Measurements from ENCODE around the gene AOPEP.
"Not testable (repeated sequence)": the region's sequence is repeated elsewhere in the genome, so short reads cannot be mapped to it uniquely, and the experiment has no call there.

The AOPEP gene

GRCh38 chr9:94921656-94922055 lies 195.2 kb downstream of the AOPEP start:
- DNase-seq: no peak

DNA sequence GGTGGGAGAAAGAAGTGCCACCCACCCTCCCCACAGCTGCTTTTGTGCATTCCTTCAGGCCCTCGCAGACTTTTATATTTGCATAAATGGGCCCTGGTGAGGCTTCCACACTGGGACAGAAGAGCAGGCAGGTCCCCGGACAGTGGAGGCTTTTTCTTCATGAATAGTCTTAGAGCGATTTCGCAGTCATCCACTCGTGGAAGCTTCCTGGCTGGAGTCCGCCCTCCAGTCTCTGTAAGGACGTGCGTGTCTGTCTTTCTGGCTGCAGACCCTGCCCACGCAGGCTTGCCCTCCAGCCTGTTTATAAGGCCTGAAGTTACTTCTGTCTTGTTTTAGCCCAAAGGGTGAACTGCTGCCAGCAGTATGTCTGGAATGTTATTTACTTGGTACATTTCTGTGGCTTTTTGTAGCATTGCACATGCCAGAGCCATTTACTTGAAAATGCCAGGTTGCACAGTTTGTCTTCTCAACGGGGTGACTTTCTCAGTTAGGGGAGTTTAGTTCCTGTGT lies 195.7 kb downstream of the AOPEP start:
- no peak for DNase-seq

DNA sequence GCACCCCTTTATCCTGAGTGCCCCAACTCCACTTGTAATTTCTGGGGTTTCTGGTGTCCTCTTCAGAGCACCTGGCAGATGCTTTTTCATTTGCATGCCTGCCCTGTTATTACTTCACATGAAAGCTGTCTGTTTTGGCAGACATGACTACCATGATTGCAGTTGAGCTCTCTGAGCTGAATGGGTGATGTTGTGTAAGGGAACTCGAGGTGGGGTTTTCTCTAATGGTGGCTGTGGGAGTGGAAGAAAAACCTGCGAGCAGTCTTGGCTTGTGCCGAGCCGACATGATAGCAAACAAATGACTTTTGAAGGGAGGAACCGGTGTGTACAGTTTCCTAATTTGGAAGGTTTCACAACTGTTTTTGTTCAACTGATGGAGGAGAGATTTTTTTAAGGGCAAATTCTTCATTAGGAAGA lies 196.2 kb downstream of the AOPEP start:
- DNase-seq: no peak

DNA sequence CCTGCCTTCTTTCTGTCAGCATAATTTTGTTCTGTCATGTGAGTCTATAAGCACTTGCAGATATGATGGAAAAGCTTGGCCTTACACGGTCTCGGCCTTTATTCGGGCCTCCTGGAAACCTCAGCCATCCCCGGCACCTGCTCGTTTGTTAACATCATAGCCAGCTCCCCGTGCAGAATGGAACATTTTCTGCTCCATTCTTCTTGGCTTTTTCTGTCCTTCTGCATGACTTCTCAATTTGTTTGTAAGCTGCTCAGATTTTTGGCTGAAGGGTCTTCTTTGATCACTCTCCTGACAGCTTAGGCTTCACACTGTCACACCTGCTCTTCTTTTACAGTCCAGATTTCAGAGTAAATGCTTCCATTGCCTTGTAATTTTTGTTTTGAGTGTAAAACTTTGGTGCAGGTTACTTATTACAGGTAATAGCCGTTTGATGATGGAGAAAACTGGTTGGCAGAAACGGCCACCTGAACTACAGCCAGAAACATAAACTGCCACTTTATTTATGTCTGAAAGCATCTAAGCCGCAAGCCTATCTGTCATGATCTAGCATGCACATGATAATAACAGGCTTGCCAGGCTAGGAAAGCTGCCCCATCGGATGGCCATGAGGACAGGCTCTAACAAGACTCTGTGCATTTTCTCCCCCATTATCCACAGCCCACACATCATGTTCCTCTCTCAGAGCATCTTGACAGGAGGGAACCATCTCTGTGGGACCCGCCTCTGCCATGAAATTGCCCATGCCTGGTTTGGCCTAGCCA lies 197.0 kb downstream of the AOPEP start:
- no peak for DNase-seq

DNA sequence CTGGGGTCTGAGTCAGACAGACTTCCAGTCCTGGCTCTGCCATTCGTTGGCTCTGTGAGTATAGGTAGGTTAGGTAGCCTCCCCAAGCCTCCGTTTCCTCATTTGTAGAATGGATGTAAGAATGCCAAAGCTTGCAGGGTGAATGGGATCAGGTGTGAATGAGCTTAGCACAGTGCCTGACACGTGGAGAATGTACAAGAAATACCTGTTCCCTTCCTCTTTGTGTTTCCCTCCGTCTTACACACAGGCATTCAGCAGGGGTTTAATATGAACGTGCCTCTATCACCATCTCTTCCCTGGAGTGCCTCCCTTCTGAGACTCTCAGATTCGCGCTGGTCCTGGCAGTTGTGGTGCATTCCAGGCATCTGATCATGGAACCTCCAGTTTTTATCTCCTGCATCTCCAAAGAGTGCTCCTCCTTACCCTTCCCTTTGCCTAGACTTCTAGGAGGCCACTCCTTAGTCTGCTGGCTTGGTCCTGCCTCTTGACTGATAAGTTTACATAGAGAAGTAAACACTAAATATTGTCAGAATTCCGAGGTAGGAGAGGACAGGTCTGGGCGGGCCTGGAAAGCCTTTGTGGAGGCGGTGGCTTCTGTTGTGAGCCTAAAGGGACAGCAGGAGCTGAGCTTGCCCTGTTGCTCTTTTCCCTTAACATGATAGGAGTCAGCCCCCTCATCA lies 199.4 kb downstream of the AOPEP start:
- no peak for DNase-seq

GRCh38 chr9:94926431-94926800 lies 199.9 kb downstream of the AOPEP start:
- DNase-seq: no peak

DNA sequence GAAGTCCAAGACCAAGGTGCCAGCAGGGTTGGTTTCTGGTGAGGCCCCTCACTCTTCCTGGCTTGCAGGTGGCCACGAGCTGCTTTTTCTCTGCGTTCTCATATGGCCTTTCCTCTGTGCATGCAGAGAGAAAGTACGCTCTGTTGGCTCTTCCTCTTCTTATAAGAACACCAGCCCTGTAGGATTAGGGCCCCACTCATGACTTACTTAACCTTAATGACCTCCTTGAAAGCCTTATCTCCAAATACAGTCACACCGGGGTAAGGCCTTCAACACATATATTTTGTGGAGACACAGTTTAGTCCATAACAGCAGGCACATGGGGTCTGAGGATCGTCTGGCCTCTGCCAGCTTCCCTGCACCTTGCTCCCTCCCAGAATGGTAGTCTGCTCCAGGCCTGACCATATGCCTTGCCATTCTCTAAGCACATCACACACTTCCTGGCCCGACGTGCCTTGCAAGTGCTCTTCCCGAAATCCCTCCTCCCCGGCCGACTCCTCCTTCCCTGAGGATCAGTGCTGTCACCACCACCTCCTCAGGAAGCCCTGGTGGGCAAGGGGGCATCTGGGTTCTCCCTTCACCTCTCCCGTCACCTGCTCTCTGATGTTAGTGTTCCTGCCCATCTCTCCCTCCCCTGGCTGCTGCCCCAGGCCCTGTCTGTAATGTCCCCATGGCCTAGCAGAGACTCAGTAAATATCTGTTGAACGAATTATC lies 200.7 kb downstream of the AOPEP start:
- no peak for DNase-seq

DNA sequence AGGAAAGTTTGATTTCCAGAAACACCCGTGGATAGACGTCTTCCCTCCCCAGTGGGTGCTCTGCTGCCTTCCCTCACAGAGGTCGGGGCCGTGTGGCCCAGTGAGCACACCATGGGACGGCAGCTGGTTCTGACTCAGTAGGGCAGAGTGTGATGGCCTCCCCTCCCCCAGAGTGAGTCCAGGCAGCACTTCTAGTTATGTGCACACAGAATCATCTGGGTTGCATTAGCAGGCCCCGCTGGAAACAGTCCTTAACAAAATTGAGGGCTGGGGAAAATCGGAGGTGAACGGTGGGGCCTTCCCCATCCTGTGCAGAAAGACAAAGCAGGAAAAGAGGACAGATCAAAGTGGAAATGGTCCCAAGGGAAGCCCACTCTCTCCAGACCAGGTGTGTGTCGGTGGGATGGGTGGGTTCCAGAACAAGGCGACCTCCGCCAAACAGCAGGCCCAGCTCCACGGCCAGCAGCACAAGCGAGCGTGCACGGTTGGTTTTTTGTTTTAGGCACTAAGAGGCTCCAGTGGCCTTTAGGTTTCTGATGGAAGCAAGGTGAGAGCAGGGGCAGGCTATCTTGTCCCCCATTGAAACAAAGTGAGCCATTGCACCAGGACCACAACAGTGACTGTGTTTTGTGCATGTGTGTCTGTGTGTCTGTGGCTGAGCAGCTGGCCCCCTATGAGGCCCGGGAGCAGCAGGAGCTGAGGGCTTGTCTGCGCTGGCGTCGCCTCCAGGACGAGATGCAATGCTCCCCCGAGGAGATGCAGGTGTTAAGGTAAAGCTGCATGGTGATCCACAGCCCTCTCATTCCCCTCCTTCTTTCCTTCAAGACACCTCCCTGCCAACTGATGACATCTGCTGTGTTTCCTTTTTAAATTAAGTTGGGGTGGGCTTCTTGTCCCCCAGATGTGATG lies 201.5 kb downstream of the AOPEP start:
- no peak for DNase-seq

GRCh38 chr9:94928691-94929368 lies 202.3 kb downstream of the AOPEP start:
- DNase-seq: no peak

DNA sequence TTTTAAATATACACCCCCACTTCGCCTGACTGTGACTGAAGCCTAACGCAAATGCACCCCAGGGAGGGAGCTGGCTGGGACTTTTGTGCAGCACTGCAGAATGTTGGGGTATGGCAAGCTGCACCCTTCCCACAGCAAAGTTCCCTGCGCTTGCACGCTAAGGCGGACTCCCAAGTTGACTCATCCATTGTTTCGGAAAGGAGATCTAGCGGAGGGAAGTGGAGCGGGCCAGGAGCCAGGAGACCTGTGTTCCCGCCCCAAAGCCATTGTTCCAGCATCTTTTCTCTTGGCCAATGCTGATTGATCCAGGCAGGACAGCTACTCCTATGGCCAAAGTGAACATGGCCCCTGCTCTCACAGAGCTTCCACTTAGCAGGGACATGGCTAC lies 202.9 kb downstream of the AOPEP start:
- no peak for DNase-seq

DNA sequence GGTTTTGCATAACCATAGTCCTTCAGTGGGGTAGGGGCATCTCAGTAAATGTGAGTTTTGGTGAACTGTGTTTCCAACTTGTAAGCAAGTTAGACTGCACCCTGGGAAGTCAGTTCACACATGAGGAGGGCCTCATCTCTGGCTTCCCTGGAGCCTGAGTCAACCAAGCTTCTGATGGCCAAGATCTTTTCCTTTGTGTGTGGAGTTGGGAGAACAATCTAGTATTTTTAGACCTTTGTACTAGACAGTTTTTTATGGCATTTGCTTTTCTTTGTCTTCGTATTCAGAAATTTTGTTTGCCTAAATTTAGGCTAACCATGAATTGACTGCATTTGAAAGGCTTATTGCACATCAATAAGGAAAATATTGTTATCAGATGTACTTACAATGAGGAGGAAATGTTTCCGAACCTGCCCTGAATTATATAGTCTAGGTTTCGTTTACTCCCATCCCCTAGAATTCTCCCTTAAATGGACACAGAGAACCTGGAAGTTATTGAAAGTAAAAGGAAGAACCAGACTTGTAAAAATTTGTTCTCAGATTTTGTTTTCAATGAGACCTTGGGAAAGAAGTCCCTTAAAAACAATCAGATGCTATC lies 204.6 kb downstream of the AOPEP start:
- no peak for DNase-seq

GRCh38 chr9:94931740-94932139 lies 205.2 kb downstream of the AOPEP start:
- DNase-seq: no peak

DNA sequence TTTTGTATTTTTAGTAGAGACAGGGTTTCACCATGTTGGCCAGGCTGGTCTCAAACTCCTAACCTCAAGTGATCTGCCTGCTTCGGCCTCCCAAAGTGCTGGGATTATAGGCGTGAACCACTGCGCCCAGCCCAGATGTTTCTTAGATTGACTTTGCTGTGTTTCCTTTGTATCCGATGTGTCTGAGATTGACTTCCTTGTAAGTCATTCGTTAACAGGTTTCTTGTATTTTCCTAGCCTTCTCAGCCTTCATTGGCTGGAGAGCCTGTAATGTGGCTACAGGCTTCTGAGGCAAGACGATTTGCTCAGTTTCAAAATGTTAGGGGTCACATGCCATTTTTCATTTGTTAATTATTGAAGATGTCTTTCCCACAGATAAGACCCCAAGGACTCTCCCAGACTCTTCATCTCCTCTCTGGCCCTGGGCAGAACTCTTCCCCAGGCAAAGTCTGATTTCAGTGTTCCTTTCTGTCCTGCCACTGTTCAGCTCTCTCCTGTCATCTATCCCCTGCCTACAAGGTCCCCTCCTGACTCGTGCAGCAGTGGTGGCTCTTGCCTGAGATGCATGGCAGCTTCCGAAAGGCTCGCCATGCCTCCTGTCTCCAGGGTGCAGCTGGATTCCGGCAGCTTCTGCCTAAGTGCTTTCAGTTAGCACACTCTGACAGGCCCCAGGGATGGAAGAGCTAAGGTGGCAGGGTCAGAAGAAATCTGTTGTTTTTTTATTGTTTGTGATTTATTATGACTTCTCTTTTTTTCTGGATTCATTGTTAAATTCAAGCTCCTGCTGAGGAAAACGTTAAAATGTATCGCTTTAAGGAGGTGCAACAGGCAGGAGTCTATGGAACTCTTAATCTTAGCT lies 206.4 kb downstream of the AOPEP start:
- DNase-seq: no peak

GRCh38 chr9:94933511-94933828 lies 207.0 kb downstream of the AOPEP start:
- DNase-seq: no peak

DNA sequence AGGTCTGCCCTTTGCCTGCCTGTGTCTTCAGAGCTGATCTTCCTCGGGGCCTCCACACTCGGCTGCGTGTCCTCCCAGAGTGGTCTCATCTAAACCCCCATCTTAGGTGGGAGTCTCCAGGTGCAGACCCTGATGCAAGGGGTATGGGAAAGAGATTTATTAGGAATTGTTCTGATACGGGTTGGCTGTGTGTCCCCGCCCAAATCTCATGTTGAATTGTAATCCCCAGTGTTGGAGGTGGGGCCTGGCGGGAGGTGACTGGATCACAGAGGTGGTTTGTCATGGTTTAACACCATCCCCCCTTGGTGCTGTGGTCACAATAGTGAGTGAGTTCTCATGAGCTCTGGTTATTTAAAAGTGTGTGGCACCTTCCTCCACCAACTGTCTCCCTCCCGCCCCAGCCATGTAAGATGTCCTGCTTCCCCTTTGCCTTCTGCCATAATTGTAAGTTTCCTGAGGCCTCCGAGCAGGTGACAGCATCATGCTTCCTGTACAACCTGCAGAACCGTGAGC lies 208.4 kb downstream of the AOPEP start:
- no peak for DNase-seq

GRCh38 chr9:94935396-94935795 lies 208.9 kb downstream of the AOPEP start:
- DNase-seq: no peak

GRCh38 chr9:94936419-94936818 lies 209.9 kb downstream of the AOPEP start:
- no peak for DNase-seq

- no peak for DNase-seq
These were observed 210.9 kb downstream of the AOPEP start for GRCh38 chr9:94937214-94937903.

DNA sequence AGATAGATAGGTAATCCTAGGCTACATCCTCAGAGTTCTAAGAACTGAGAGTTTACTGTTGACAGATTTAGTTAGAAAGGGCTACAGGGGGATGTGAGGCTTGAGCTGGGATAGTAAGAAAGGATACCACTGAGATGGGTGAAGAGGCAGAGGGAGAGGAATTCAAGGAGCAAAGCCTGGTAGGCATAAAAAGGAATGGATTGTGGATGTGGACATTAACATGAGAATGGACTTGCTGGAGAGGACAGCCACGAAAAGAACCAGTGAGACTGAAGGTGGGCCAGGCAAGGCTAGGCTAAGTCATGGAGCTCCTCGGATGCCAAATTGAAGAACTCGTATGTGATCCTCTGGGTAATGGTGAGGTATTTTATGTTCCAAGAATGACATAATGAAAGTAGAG lies 211.9 kb downstream of the AOPEP start:
- DNase-seq: no peak

- DNase-seq: not testable (repeated sequence)
These were observed 213.8 kb downstream of the AOPEP start for GRCh38 chr9:94940296-94940695.

Data from stimulated activated CD4-positive, alpha-beta T cell treated with anti-CD3 and anti-CD28 coated beads, Interleukin-1b, Interleukin-23, amount 100 ng/mL, for 48 hours (primary cell).